Measurements from ENCODE around the gene WDR20.

DNA sequence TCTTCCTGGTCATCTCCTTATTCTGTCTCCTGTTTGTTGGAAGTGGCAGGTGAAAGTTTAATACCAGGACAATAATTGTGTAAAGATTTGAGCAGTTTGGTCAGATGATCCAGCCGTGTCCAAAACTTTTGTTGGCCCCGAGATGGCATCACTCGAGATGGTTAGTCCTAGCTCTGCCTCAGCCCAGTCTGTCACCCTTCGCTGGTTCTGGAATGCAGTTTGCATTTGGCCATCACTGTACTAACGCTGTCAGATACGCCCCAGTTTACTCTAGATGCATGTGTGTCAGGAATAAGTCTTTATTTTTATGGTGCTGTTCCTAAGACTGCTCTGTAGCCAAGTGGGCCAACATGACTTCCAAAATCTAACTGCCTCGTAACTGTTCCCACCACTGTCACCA lies 85.7 kb downstream of the WDR20 start:
- TF ChIP-seq, protein P1, sequence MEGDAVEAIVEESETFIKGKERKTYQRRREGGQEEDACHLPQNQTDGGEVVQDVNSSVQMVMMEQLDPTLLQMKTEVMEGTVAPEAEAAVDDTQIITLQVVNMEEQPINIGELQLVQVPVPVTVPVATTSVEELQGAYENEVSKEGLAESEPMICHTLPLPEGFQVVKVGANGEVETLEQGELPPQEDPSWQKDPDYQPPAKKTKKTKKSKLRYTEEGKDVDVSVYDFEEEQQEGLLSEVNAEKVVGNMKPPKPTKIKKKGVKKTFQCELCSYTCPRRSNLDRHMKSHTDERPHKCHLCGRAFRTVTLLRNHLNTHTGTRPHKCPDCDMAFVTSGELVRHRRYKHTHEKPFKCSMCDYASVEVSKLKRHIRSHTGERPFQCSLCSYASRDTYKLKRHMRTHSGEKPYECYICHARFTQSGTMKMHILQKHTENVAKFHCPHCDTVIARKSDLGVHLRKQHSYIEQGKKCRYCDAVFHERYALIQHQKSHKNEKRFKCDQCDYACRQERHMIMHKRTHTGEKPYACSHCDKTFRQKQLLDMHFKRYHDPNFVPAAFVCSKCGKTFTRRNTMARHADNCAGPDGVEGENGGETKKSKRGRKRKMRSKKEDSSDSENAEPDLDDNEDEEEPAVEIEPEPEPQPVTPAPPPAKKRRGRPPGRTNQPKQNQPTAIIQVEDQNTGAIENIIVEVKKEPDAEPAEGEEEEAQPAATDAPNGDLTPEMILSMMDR (IDR thresholded peaks at IDR 0.05; ENCODE audit: low read length): no peak
- TF ChIP-seq EZH2 (optimal IDR thresholded peaks at IDR 0.05; ENCODE audit: low read depth, low read length) (no peak), EZH2phosphoT487 (IDR thresholded peaks at IDR 0.05; ENCODE audit: low read length) (no peak)

Measured in MM.1S (cell line).